PC-3 (cell line): ENCODE data around the gene PLXNA4.

Experiments
- EZH2phosphoT487 ChIP-seq: fragments of 300-600 bp; sonication (generic); IDR thresholded peaks from 2 replicates; pipeline ENCODE4 v1.6.1; 2018; ENCODE audit warnings: mild to moderate bottlenecking, antibody characterized with exemption, low read length, borderline replicate concordance
- TF ChIP-seq, protein P1 (sequence below): fragments of 300-600 bp; sonication (generic); conservative IDR thresholded peaks from 2 replicates; pipeline ENCODE4 v1.5.1; 2017; ENCODE audit warnings: antibody characterized with exemption, low read depth, mild to moderate bottlenecking, low read length

DNA sequence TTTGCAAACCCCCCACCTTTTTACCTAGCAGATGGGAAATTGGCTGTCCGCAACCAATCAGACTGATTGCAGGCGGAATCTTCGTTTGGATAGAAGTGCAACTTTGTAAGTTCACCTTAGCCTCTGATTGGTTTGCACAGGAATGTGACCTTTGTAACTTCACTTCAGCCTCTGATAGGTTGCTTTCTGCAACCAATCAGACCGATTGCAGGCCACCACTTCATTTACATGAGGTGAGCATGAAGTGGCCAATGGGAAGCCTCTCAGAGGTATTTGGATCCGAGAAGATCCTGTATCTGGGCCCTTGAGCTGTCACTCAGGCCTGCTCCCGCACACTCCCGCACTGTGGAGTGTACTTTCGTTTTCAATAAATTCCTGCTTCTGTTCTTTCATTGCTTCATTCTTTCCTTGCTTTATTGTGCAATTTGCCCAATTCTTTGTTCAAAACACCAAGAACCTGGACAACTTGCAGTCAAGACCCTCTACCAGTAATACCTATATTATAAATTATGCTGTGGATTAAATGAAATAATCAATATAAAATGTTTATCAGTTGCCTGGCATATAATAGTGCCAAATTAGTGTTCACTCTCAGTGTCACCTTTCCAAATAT lies 491.4 kb downstream of the PLXNA4 start:
- TF ChIP-seq, protein P1, sequence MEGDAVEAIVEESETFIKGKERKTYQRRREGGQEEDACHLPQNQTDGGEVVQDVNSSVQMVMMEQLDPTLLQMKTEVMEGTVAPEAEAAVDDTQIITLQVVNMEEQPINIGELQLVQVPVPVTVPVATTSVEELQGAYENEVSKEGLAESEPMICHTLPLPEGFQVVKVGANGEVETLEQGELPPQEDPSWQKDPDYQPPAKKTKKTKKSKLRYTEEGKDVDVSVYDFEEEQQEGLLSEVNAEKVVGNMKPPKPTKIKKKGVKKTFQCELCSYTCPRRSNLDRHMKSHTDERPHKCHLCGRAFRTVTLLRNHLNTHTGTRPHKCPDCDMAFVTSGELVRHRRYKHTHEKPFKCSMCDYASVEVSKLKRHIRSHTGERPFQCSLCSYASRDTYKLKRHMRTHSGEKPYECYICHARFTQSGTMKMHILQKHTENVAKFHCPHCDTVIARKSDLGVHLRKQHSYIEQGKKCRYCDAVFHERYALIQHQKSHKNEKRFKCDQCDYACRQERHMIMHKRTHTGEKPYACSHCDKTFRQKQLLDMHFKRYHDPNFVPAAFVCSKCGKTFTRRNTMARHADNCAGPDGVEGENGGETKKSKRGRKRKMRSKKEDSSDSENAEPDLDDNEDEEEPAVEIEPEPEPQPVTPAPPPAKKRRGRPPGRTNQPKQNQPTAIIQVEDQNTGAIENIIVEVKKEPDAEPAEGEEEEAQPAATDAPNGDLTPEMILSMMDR: no peak
- TF ChIP-seq EZH2phosphoT487: no peak
